Effector memory CD4-positive, alpha-beta T cell (primary cell): Measurements from ENCODE around the gene SLC40A1.

Experiments
- DNase-seq, 3 donors: peaks; one replicate each; pipeline ENCODE4 v3.0.0-alpha.2; 2020
- H3K27ac ChIP-seq: 2 replicates; pipeline ENCODE4 v1.7.0; 2013; ENCODE audit warnings: mild to moderate bottlenecking, low read length, moderate library complexity; ENCODE audit not compliant: insufficient read depth, poor library complexity, severe bottlenecking
- H3K27me3 ChIP-seq: replicated peaks from 2 replicates; pipeline ENCODE4 v1.7.0; 2013; ENCODE audit warnings: mild to moderate bottlenecking, low read length; ENCODE audit not compliant: insufficient read depth, control insufficient read depth, poor library complexity, severe bottlenecking
- H3K36me3 ChIP-seq: 2 replicates; pipeline ENCODE4 v1.7.0; 2013; ENCODE audit warnings: mild to moderate bottlenecking, low read length, moderate library complexity; ENCODE audit not compliant: control insufficient read depth, insufficient read depth
- H3K4me1 ChIP-seq: 2 replicates; pipeline ENCODE4 v1.7.0; 2013; ENCODE audit warnings: low read length, mild to moderate bottlenecking; ENCODE audit not compliant: control insufficient read depth, insufficient read depth, poor library complexity, severe bottlenecking
- H3K4me3 ChIP-seq: 2 replicates; pipeline ENCODE4 v1.7.0; 2013; ENCODE audit warnings: low read length, low read depth, mild to moderate bottlenecking; ENCODE audit not compliant: insufficient read depth, poor library complexity, severe bottlenecking
- H3K9me3 ChIP-seq: 2 replicates; pipeline ENCODE4 v1.7.0; 2013; ENCODE audit warnings: mild to moderate bottlenecking, low read length, moderate library complexity; ENCODE audit not compliant: control insufficient read depth

Gene SLC40A1

GRCh38 chr2:189556526-189556925, 24.1 kb downstream of the SLC40A1 start:
- H3K27ac ChIP-seq = no peak overlapping the region
- no peak overlapping the region for H3K4me3 ChIP-seq
- no peaks in the 10 kb centered on the region for H3K27me3 ChIP-seq
- peaks cover 7% of the 10 kb centered on the region for H3K4me1 ChIP-seq
- DNase-seq = no peak
- no peaks in the 10 kb centered on the region for H3K36me3 ChIP-seq
- no peaks in the 10 kb centered on the region for H3K9me3 ChIP-seq

DNA sequence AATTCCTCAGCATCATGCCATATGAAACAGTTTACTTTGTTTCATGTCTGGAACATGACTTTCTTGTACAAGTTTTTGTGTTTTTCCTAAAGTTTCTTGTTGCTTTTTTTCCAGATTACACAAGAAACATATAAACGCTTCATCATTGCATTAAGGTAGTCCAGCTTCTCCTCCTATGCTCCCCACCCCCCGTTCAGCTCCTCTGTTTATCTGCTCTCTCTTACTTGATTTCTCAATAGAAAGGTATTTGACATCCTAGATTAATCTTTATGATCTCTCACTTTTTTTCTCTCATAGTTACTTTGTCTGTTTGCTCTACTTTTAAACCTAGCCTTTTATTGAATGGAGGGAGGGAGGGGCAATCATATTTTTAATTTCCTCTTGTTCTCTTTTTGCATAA, 25.4 kb downstream of the SLC40A1 start:
- DNase-seq = no peak
- Histone ChIP-seq H3K4me3 (no peak overlapping the region), H3K27ac (no peak overlapping the region), H3K27me3 (no peaks in the 10 kb centered on the region), H3K36me3 (no peaks in the 10 kb centered on the region), H3K4me1 (peaks cover 5% of the 10 kb centered on the region), H3K9me3 (no peaks in the 10 kb centered on the region)

GRCh38 chr2:189553504-189554088, 27.0 kb downstream of the SLC40A1 start:
- H3K9me3 ChIP-seq = no peaks in the 10 kb centered on the region
- no peak overlapping the region for H3K4me3 ChIP-seq
- no peak for DNase-seq
- no peak overlapping the region for H3K27ac ChIP-seq
- H3K4me1 ChIP-seq = no peaks in the 10 kb centered on the region
- no peaks in the 10 kb centered on the region for H3K27me3 ChIP-seq
- H3K36me3 ChIP-seq = no peaks in the 10 kb centered on the region

DNA sequence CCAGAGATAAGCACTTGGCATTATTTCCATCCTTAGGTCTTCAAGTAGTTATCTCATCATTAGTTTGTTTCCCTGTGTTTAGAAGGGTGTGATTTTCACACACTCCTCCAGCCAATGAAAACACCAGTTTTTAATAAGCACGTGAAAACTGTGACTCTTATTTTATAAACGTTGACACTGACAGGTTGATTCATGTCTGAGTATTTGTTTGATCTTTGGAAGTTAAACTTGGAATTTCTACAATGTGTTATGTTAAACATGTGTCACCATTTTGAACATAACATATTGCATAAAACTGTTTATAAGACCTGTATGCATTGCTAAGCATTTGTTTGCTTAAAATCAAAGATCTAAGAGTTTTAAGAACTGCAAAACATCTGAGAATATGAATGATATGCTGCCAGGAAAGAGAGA, 27.6 kb downstream of the SLC40A1 start:
- Histone ChIP-seq H3K9me3 (no peaks in the 10 kb centered on the region), H3K27me3 (no peaks in the 10 kb centered on the region), H3K36me3 (no peaks in the 10 kb centered on the region), H3K4me3 (no peak overlapping the region), H3K27ac (no peak overlapping the region), H3K4me1 (no peaks in the 10 kb centered on the region)
- DNase-seq = no peak

- Histone ChIP-seq H3K36me3 (no peaks in the 10 kb centered on the region), H3K4me1 (no peaks in the 10 kb centered on the region), H3K9me3 (no peaks in the 10 kb centered on the region), H3K27ac (no peak overlapping the region), H3K4me3 (no peak overlapping the region), H3K27me3 (no peaks in the 10 kb centered on the region)
- DNase-seq = no peak
These were observed 28.1 kb downstream of the SLC40A1 start for GRCh38 chr2:189552334-189552990.

GRCh38 chr2:189551808-189552207, 28.8 kb downstream of the SLC40A1 start:
- H3K4me3 ChIP-seq = no peak overlapping the region
- no peaks in the 10 kb centered on the region for H3K27me3 ChIP-seq
- H3K27ac ChIP-seq = no peak overlapping the region
- H3K4me1 ChIP-seq = no peaks in the 10 kb centered on the region
- no peak for DNase-seq
- H3K36me3 ChIP-seq = no peaks in the 10 kb centered on the region
- H3K9me3 ChIP-seq = no peaks in the 10 kb centered on the region

DNA sequence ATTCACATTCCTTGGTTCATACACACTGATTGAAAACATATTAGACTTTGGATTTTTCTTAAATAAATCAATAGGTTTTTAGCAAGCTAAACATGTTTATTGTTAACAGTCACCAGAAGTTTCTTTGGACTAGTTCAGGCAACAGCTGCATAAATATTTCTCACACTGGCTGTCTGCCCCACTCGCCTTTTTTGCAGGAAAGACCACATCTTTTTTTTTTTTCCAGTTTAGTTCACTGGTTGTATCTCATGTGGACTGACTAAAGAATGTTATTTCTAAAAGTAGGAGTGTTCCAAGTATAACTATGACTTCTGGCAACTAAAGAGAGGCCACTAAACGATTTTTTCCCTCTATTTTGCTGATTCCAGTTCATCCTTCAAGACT, 31.1 kb downstream of the SLC40A1 start:
- H3K27me3 ChIP-seq = no peaks in the 10 kb centered on the region
- no peak for DNase-seq
- no peaks in the 10 kb centered on the region for H3K36me3 ChIP-seq
- H3K9me3 ChIP-seq = no peaks in the 10 kb centered on the region
- no peaks in the 10 kb centered on the region for H3K4me1 ChIP-seq
- no peak overlapping the region for H3K27ac ChIP-seq
- no peak overlapping the region for H3K4me3 ChIP-seq

DNA sequence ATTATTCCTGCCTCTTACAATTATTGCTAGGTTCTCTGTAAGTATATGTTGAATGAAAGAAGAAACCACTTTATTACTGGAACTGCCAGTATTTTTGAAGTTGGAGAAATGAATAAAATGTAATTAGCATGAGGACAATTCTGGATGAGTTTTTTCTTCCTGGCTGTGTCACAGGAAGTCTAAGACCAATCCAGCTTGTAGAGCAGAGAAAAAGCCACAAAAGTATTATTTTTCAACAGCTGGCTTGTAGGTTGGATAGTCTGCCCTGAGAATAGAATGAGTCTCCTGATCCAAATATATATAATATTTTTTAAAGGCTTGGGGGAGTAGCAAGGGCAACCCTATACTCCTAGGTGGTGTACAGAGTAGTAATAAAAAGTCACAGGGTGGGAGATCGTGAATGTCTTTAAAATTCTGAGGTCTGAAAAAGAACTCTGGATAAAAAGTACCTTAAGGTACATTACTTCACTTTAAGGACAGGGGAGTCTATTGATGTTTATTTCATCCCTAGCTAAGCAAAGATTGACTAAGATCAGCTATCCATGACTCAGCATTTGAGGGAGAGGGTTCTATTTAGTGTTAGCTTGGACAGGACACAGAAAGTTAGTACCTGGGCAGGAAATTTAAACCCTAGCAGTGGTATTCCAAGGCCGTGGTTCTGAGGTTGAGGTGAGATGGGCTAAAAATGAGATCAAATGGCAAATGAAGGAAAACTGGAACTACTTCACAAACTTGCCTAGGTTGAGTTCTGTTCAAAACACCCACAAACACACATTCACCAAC, 31.7 kb downstream of the SLC40A1 start:
- no peak for DNase-seq
- no peaks in the 10 kb centered on the region for H3K36me3 ChIP-seq
- H3K4me3 ChIP-seq = no peak overlapping the region
- H3K27ac ChIP-seq = no peak overlapping the region
- no peaks in the 10 kb centered on the region for H3K9me3 ChIP-seq
- H3K4me1 ChIP-seq = no peaks in the 10 kb centered on the region
- H3K27me3 ChIP-seq = no peaks in the 10 kb centered on the region

- Histone ChIP-seq H3K27ac (no peak overlapping the region), H3K27me3 (no peaks in the 10 kb centered on the region), H3K4me3 (no peak overlapping the region), H3K9me3 (no peaks in the 10 kb centered on the region), H3K36me3 (no peaks in the 10 kb centered on the region), H3K4me1 (no peaks in the 10 kb centered on the region)
- DNase-seq = no peak
These were observed 35.2 kb downstream of the SLC40A1 start for GRCh38 chr2:189545418-189545817.

DNA sequence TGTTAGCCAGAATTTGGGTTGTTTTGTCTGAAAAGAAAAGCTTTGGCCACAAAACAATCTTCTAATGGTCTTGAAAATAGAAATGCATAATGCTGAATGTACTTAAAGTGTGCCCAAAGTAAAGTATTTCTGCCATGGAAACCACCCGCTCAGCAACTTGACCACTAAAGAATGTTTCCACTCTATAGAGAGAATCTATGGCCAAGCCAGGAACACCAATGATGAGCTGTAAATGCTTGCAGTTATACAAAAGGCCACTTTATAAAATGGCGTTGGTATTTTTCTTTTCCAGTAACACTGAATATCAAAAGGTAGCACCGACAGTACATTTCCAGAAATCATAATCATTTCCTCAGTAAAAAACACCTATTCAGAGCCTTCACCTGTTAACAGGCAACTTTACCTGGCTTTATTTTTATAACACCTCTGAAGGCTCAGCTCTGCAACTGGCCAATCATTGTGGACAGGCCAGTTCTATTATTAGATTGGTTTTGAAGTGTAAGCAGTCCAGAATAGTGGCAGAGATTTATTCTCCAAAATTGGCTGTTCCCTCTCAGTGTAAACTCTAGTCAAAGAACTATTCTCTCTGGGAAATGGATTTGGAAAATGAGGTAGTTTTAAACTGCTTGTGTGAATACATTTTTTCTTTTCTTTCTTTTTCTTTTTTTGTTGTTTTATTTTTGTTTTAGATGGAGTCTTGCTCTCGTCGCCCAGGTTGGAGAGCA, 36.1 kb downstream of the SLC40A1 start:
- Histone ChIP-seq H3K27me3 (no peaks in the 10 kb centered on the region), H3K4me1 (no peaks in the 10 kb centered on the region), H3K27ac (no peak overlapping the region), H3K36me3 (no peaks in the 10 kb centered on the region), H3K9me3 (no peaks in the 10 kb centered on the region), H3K4me3 (no peak overlapping the region)
- DNase-seq = no peak
